OCI-LY3 (cell line): Measurements from ENCODE around the gene ACOXL.

Experiments used
- CTCF ChIP-seq: fragments of 200-600, 300-600 bp; sonication (generic); IDR thresholded peaks from 2 replicates; pipeline ENCODE4 v1.5.1; 2014; ENCODE audit warnings: antibody characterized with exemption, low read length, low read depth
- EZH2phosphoT487 ChIP-seq: fragments of 200-600 bp; shearing (Covaris generic); IDR thresholded peaks from 2 replicates; pipeline ENCODE4 v1.6.1; 2018; ENCODE audit warnings: antibody characterized with exemption, mixed run types, low read depth

DNA sequence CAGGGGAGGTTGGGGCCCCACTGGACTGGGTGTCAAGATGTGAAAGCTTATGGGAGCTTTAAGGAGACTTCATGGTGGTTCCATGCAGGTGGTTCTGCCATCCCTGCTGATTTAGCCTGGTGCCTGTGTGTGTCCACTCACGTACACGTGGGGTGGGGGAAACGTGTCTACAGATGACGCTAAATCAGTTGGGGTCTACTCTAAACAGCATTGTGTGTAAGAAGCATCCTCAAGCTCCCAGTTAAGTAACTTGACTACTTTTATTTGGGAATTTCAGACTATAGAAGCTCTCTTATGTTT, 435.4 kb downstream of the ACOXL start:
- no peak for TF ChIP-seq EZH2phosphoT487
- TF ChIP-seq CTCF = no peak
